CD4-positive, alpha-beta T cell treated with Interleukin-12 subunit alpha and Interleukin-12 subunit beta, for 1 hour (primary cell): ENCODE data around the gene TRPC1.

Experiments
- DNase-seq: peaks from one replicate; pipeline ENCODE4 v3.0.0-alpha.2; 2020

TRPC1 gene

GRCh38 chr3:142768338-142768737, 44.5 kb downstream of the TRPC1 start:
- no peak for DNase-seq

DNA sequence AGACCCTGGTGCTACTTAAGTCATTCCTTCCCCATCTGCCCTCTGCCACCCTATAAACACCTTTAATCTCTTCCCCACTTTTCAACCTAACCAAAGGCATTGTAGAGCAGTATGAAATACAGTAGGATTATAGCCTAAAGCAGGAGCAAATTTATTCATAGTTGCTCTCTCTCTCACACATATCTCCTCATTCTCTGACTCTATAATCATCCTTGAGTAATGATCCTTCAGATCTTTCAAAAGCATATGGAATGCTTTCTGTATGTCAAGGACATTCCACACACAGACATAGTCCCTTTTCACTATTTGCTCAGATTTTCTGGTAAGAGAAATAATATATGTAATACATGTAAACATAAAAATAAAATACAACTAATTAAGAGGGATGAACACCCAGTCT, 54.1 kb downstream of the TRPC1 start:
- no peak for DNase-seq

DNA sequence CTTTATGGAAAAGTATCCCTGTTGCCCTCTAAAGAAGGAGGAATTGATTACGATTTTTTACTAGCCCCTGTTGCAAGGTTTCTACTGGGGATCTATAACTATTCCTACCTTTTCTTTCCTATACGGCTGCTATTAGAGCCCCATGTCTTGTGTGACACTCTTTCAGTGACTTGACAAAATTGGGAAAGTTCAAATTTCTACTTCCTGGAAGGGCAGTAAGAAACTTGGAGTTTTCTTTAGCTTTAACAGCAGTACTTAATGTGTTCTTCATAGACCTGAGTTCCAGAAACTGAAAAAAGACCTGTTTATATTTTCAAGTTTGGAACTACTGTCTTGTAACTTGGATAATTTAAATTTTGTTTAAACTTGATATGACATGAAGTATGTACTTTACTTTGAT, 54.7 kb downstream of the TRPC1 start:
- DNase-seq = no peak

GRCh38 chr3:142779591-142779990, 55.8 kb downstream of the TRPC1 start:
- no peak for DNase-seq

DNA sequence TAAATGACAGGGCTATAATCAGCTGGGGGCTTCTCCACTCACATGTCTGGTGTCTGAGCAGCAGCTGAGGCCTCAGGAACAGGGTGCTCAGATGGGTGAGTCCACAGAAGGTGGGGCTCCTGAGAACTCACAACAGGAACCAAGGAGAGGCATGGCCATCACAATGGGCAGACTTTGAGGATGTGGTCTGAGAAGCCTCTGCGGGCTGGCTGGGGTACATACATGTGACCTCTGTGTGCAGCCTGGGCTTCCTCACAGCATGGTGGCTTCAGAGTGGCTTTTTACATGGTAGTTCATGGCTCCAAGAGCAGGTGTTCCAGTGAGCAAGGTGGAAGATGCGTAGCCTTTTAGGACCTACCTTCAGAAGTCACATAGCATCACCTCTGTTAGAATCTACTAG, 58.8 kb downstream of the TRPC1 start:
- DNase-seq = no peak

DNA sequence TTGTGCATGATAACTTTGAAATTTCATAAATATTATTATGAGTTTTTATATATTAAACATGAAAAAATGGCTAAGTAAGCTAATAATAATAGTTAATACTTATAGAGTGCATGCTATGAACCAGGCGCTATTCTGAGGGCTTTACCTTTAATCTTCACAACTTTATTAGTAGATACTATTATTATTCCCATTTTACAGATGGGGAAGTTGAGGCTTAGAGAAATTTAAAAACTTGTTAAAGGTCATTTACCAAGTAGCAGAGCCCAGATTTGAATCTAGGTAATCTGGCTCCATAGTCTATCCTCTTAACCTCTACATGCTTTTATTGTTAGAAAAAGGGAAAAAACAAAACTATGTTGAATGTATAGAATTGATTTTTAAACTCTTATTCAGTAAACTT, 60.4 kb downstream of the TRPC1 start:
- DNase-seq = no peak

GRCh38 chr3:142785996-142786395, 62.2 kb downstream of the TRPC1 start:
- DNase-seq = no peak

DNA sequence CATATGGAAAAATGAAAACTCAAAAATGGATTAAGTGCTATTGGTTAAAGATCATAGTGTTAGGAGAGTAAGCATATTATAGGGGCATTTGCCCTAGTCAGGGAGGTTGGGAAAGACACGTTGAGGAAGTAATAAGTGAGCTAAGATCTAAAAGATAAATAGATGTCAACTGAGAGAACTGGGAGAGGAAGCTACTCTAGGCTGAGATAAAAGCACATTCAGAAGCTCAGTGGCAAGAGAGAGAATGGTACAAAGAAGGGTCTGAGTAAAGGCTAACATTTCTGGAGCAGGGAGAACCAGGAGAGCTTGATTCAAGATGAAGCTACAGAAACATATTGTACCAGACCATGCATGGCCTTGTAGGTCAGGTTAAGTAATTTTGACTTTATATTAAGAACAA, 63.9 kb downstream of the TRPC1 start:
- no peak for DNase-seq

DNA sequence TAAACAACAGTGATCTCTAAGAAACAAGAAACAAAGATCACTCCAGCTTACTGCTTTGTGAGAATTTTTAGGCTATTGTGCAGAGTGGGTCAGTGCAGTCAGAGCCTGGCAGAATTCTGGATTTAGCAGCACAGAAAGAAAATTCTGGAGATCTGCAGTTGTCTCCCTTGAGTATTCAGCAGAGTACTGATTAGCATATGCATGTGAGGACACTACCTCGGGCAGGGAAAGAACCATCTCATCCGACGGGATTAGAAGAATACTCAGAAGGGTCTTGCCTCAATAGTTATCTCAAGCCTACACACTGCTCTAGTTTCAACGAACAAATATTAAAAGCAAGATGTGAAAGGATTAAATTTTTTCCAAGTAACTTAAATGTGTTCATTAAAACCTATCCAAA, 70.7 kb downstream of the TRPC1 start:
- DNase-seq = no peak

DNA sequence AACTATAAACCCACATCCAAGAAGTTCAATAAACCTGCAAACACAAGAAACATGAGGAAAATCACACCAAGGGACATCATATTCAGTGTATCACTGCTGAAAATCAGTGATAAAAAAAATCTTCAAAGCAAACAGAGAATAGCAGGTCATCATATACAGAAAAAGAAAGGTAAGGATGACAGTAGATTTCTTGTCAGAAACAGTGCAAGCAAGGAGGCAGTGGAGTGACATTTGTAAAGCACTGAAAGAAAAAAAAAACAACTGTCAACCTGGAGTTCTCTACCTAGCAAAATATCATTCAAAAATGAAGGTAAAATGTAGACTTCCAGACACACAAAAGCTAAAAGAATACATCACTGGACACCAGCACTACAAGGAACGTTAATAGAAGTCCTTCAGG, 71.5 kb downstream of the TRPC1 start:
- DNase-seq = no peak

DNA sequence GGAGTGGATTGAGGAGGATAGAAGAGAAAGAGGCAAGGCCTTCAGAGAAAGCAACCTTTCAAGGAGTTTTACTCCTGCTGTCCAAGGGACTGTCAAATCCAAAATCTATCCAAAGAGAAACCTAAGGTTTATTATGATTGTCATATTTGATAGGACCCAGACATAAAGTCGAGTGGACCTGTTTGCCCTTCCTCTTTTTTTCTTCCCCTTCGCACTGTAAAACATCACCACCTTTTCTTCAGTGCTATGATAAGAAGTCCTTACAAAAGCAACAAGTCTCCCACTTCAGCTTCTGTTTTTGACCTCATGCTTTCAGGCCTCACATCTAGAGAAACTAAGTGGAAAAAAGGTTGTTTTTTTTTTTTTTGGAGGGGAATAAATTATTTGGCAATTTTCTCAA, 73.0 kb downstream of the TRPC1 start:
- DNase-seq = no peak

DNA sequence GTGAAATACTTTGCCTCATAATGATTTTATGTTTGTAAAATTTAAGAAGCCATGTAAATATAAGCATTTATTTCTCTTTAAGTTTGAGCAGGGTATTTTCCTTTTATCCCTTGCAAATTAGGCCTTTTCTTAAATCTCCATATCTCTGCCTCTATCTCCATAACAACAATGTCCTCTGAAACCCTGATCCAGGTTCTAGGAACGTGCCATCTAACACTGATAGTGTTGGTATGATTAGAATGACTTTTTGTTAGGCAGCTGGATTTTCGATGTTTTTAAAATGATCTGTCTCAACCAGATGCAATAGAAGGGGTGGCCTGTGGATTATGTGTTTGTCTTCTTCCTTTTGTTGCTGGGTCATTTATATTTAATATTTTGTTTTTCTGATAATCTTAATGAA, 77.9 kb downstream of the TRPC1 start:
- no peak for DNase-seq

- DNase-seq = no peak
Observed at GRCh38 chr3:142802891-142803290, 79.1 kb downstream of the TRPC1 start.

GRCh38 chr3:142808103-142808917, 84.5 kb downstream of the TRPC1 start:
- DNase-seq = no peak

DNA sequence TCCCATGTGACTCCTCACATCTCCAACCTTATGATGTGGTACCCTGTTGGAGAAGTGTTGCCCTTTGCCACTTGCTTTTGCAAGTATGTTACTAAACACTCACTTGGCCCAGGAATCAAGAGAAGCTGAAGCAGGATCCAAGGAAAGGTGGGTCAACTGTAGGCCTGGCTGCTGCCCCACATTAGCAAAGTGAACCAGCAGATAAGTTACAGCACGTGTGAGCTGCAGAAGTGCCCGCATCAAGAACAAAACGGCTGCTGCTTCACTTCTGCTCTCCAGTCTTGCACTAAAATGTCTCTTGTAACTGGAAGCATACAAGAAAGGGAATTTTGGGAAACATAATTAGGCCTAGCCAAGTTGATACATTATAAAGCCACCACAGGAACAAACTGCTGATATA, 85.4 kb downstream of the TRPC1 start:
- no peak for DNase-seq

DNA sequence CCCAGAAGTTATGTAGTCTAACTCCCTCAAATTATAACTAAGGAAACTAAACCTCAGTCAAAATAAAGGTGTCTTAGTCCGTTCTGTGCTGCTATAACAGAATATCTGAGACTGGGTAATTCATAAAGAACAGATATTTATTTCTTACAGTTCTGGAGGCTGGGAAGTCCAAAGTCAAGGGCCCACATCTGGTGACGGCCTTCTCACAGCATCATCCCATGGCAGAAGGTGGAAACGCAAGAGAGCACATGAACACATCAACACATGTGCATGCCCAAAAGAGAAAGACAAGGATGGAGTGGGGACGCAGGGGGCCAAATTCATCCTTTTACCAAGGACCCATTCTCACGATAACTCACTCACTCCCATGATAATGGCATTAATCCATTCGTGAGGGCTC, 92.0 kb downstream of the TRPC1 start:
- no peak for DNase-seq

DNA sequence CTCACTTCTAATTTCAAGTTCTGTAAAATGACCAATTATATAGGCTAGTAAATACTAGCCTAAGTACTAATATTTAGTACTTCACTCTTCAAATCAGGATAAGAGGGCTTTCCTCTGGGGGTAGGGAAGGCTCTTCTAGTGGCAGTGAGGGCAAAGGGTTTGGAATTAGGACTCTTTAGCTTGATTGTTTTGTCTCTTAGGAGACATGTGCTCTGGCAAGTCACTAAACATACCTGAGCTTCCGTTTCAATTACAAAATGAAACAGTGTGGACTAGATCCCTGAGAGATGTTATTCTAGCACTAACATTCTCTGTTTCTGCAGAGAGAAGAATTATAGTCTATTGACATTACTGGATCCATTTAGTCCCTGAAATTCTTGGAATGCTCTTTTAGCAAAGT, 93.5 kb downstream of the TRPC1 start:
- DNase-seq = no peak

DNA sequence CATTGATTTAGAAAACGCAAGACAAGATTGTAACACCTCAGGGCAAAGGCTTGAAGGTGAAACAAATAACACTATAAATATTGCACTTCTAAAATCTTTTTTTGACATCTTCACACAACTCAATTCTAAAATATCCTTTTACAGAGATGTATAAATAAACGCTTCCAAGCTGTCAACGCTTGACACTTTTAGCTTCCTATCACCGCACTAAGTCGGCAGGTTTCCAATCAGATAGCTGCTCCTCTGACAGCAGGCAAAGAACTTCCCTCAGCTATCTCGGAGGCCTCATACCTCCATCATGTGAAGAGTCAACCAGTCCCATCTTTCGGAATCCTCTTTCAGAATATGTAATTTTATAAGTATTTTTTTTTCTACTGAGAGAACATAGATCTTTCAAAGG, 94.1 kb downstream of the TRPC1 start:
- no peak for DNase-seq

GRCh38 chr3:142818651-142819050, 94.8 kb downstream of the TRPC1 start:
- no peak for DNase-seq

GRCh38 chr3:142819179-142819578, 95.3 kb downstream of the TRPC1 start:
- DNase-seq = no peak

DNA sequence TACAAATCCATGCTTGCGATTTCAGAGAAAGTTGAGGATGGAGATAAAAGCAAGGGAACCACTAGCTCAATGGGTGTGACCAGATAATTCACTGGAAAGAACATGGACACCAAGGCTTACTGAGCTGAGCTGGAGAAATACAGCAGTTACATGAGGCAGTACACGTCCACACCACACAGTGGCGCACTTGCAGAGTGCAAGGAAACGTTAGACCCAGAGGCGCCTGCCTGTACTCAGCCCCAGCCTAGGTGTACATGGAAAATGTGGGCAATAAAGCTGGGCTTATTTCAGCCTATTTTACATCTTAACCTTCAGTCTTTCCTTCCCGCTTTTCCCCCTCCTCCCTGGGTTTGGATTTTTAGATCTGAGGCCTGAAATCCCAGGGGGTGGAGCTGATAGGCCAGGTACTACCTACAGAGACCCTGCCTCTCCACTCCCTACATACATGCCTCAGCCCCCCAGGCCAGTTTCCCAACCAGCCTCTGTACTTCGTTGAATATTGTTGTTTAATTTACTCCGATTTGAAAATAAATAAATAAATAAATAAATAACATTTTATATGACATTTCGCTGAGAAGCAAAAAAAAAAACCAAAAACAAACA, 105.0 kb downstream of the TRPC1 start:
- peak; percentile 41 for DNase-seq

DNA sequence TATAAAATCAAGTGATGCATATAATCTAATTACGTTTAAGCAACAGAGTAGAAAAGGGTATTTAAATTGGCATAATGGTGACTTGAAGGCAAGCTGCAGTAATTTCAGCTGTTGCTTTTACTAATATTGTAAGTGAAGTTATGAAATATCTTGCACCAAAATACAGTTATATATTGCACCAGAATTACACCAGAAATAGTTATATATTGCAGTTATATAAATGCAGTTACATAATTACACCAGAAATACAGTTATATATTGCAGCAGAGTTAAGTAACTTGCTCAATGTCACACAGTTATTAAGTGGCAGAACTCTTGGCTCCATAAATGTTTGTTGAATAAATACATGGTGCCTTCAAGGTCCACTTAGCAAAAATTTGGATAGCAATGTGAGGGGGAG, 113.7 kb downstream of the TRPC1 start:
- DNase-seq = no peak

- no peak for DNase-seq
Observed at GRCh38 chr3:142839831-142840230, 116.0 kb downstream of the TRPC1 start.

DNA sequence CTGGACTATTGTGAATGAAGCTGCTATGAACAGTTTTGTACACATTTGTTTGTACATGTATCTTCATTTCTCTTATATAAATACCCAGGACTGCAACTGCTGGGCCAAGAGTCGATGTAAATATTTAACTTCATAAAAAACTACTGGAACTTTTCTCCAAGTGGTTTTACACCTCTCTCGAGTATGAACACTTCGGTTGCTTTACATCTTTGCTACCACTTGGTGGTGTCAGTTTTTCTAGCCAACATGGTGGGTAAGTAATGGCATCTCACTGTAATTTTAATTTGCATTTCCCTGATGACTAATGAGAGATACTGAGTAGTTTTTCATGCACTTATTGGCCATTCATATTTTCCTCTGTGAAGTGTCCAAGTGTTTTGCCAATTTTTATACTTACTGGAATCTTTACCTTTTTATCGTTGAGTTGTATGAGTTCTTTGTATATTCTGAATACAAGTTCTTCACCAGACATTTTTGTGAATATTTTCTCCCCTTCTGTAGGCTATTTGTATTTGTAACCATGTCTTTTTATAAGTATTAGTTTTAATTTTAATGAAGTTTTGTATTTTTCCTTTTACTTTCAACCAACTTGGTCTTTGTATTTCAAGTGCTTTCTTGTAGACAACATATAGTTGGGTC, 120.6 kb downstream of the TRPC1 start:
- DNase-seq = peak; percentile 8
